GM12874 (cell line): ENCODE data around the gene TFDP3.

Experiments used
- TF ChIP-seq, protein P1 (sequence below): IDR thresholded peaks from 2 replicates; pipeline ENCODE4 v1.5.1; 2011; ENCODE audit warnings: low read depth, mild to moderate bottlenecking, control low read depth, low read length, moderate library complexity; ENCODE audit not compliant: insufficient read depth

TFDP3 gene

DNA sequence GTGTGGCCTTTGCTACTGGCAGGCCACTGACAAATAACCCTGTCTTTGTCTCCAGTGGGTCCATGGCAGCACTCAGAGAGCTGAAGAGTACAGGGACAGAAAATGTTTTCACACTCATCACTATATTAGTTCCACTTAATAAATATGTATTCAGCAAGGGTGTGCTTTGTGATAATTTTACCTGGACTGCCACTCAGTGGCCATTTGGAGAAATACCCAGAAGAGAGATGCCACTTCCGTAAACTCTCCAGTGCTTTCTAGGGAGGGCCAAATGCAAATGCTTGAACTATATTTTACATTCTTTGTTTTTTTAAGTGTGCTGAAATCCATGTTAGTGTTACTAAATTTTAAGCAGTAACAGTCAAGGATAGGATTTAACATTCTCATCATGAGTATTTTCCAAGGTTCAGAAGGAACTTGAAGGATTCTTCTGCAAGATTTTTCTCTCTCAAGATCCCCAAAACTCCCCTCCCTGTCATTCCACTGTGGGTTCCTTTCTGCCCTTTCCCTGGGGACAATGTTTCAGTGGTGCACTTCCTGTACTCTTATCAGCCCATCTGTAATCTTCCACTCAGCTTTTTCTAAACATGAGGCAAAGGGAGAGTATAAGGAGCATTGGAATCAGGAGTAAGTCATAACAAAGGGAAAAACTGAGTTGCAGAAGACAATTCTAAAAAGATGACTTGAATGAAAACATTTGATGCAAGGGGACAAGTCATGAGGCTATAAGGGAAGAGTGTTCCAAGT, 46.0 kb downstream of the TFDP3 start:
- TF ChIP-seq, protein P1, sequence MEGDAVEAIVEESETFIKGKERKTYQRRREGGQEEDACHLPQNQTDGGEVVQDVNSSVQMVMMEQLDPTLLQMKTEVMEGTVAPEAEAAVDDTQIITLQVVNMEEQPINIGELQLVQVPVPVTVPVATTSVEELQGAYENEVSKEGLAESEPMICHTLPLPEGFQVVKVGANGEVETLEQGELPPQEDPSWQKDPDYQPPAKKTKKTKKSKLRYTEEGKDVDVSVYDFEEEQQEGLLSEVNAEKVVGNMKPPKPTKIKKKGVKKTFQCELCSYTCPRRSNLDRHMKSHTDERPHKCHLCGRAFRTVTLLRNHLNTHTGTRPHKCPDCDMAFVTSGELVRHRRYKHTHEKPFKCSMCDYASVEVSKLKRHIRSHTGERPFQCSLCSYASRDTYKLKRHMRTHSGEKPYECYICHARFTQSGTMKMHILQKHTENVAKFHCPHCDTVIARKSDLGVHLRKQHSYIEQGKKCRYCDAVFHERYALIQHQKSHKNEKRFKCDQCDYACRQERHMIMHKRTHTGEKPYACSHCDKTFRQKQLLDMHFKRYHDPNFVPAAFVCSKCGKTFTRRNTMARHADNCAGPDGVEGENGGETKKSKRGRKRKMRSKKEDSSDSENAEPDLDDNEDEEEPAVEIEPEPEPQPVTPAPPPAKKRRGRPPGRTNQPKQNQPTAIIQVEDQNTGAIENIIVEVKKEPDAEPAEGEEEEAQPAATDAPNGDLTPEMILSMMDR: no peak
